ENCODE data around the gene KRT73.

- TF ChIP-seq CTCF (IDR thresholded peaks at IDR 0.05; ENCODE audit: low read depth, low read length, missing input control), result no peak
- no peak for TF ChIP-seq REST (IDR thresholded peaks at IDR 0.05)
- TF ChIP-seq TAF1 (conservative IDR thresholded peaks at IDR 0.05), result no peak
- no peak for TF ChIP-seq MAX (IDR thresholded peaks at IDR 0.05)
- no peak for TF ChIP-seq RAD21 (IDR thresholded peaks at IDR 0.05)
- TF ChIP-seq RXRA (IDR thresholded peaks at IDR 0.05), result no peak
Measured at GRCh38 chr12:52600941-52601481, 17.3 kb downstream of the KRT73 start, which contains the start of gene KRT72.
